ENCODE data around the gene PTPRU.
"Not testable (repeated sequence)": the region's sequence is repeated elsewhere in the genome, so short reads cannot be mapped to it uniquely, and the experiment has no call there.

The PTPRU gene

DNA sequence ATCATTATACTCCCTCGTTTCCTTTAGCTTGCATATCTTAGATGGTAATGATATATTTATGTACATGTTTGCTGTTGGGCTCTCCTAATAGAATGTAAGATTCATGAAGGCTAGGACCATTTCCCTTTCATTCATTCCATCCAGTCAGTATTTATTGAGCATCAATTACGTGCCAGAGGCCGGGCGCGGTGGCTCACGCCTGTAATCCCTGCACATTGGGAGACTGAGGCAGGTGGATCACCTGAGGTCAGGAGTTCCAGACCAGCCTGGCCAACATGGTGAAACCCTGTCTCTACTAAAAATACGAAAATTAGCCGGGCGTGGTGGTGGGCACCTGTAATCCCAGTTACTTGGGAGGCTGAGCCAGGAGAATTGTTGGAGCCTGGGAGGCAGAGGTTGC, 1.4 kb upstream of the PTPRU start:
- H3K36me3 ChIP-seq (ENCODE audit: control insufficient read depth, insufficient read depth, low read length); H3K27ac ChIP-seq (ENCODE audit: low read depth, low read length); H3K9ac ChIP-seq (ENCODE audit: low read depth, low read length); H3K9me3 ChIP-seq (ENCODE audit: control insufficient read depth, insufficient read depth, low read length); H3K4me3 ChIP-seq (ENCODE audit: low read depth, low read length): not testable (repeated sequence)
- peaks cover 39% of the 10 kb centered on the region for H3K27me3 ChIP-seq (ENCODE audit: control insufficient read depth, insufficient read depth, low read length)
- H3K4me1 ChIP-seq (ENCODE audit: control insufficient read depth, insufficient read depth, low read length): peaks cover 17% of the 10 kb centered on the region

DNA sequence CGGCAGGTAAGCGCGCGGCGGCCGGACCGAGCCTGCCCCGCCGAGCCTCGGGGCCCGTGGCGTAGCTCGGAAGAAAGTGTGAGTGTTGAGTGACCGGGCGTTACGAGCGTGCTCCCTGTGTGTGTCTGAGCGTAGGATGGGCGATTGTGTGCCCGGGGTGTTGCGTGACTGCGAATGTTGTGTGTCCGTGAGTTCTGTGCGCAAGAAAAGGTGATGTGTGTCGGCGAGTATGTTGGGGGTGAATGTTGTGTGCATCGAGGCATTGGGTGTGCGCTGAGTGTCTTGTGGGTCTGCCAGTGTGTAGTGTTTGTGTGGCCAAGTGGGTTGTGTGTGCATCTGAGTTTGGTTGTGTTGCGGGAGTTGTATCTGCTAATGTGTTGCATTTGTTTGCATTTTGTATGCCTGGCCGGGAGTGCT, 398 bp downstream of the PTPRU start:
- Histone ChIP-seq H3K9ac (ENCODE audit: low read depth, low read length) (peak overlapping the region; percentile 46; the same call in 1 of the 2 replicates), H3K9me3 (ENCODE audit: control insufficient read depth, insufficient read depth, low read length) (no peaks in the 10 kb centered on the region), H3K27ac (ENCODE audit: low read depth, low read length) (no peak overlapping the region), H3K4me1 (ENCODE audit: control insufficient read depth, insufficient read depth, low read length) (peaks cover 24% of the 10 kb centered on the region), H3K36me3 (ENCODE audit: control insufficient read depth, insufficient read depth, low read length) (no peaks in the 10 kb centered on the region), H3K27me3 (ENCODE audit: control insufficient read depth, insufficient read depth, low read length) (peaks cover 40% of the 10 kb centered on the region), H3K4me3 (ENCODE audit: low read depth, low read length) (peak overlapping the region; percentile 80)

GRCh38 chr1:29237129-29237821, 953 bp downstream of the PTPRU start:
- peak overlapping the region; percentile 46; the same call in 1 of the 2 replicates for H3K9ac ChIP-seq (ENCODE audit: low read depth, low read length)

GRCh38 chr1:29237852-29238619, 1.7 kb downstream of the PTPRU start:
- no peaks in the 10 kb centered on the region for H3K9me3 ChIP-seq (ENCODE audit: control insufficient read depth, insufficient read depth, low read length)
- peaks cover 24% of the 10 kb centered on the region for H3K4me1 ChIP-seq (ENCODE audit: control insufficient read depth, insufficient read depth, low read length)
- H3K36me3 ChIP-seq (ENCODE audit: control insufficient read depth, insufficient read depth, low read length): no peaks in the 10 kb centered on the region
- no peak overlapping the region for H3K27ac ChIP-seq (ENCODE audit: low read depth, low read length)
- peaks cover 40% of the 10 kb centered on the region for H3K27me3 ChIP-seq (ENCODE audit: control insufficient read depth, insufficient read depth, low read length)
- H3K4me3 ChIP-seq (ENCODE audit: low read depth, low read length): peak overlapping the region; percentile 62
- H3K9ac ChIP-seq (ENCODE audit: low read depth, low read length): 0 out of 2 replicates have a peak overlapping the region, but pooled peaks have one; percentile 15

More at GRCh38 chr1:29237129-29237821, 953 bp downstream of the PTPRU start:
- no peaks in the 10 kb centered on the region for H3K9me3 ChIP-seq (ENCODE audit: control insufficient read depth, insufficient read depth, low read length)
- no peak overlapping the region for H3K27ac ChIP-seq (ENCODE audit: low read depth, low read length)
- H3K36me3 ChIP-seq (ENCODE audit: control insufficient read depth, insufficient read depth, low read length): no peaks in the 10 kb centered on the region
- H3K4me3 ChIP-seq (ENCODE audit: low read depth, low read length): peak overlapping the region; percentile 80
- peaks cover 24% of the 10 kb centered on the region for H3K4me1 ChIP-seq (ENCODE audit: control insufficient read depth, insufficient read depth, low read length)
- peaks cover 40% of the 10 kb centered on the region for H3K27me3 ChIP-seq (ENCODE audit: control insufficient read depth, insufficient read depth, low read length)

DNA sequence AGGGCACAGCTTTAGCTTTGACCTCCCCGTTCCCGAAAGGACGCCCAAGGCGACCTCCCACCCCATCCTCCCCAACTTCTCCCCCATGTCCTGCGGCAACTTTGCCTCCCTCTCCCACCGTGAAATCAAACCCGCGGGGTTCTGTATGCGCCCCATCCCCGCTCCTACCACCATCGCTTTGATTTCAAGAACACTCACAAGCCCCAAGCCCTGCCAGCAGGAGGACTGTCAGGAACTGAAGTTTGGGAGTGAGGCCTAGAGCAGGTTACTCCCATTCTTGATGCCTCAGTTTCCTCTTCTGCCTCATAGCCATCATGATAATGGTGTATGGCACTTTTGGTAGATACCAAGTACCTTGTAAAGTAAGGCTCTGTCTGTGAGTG, 2.3 kb downstream of the PTPRU start:
- Histone ChIP-seq H3K4me3 (ENCODE audit: low read depth, low read length) (peak overlapping the region; percentile 62), H3K27ac (ENCODE audit: low read depth, low read length) (no peak overlapping the region), H3K4me1 (ENCODE audit: control insufficient read depth, insufficient read depth, low read length) (peaks cover 29% of the 10 kb centered on the region), H3K9me3 (ENCODE audit: control insufficient read depth, insufficient read depth, low read length) (no peaks in the 10 kb centered on the region), H3K36me3 (ENCODE audit: control insufficient read depth, insufficient read depth, low read length) (no peaks in the 10 kb centered on the region), H3K9ac (ENCODE audit: low read depth, low read length) (no peak overlapping the region), H3K27me3 (ENCODE audit: control insufficient read depth, insufficient read depth, low read length) (peaks cover 40% of the 10 kb centered on the region)

DNA sequence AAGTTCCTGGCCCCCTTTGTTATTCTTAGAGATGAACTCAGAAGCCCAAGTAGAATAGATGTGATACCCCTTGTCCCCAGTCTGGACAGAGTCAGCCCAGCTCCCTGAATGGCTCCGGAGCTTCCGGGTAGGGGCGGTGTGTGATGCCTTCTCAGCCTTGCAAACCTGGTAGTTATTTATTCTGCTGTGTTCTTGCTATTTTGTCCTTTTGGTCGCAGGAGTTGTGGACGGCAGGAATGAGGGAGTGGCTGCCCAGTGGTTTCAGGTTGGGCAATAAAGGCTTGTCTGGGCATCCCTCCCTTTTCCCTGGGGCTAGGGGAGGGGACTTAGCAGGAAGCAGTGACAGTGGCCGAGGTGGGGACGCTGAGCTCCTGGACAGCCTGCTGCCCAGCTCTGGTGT, 2.8 kb downstream of the PTPRU start:
- peaks cover 30% of the 10 kb centered on the region for H3K4me1 ChIP-seq (ENCODE audit: control insufficient read depth, insufficient read depth, low read length)
- peaks cover 40% of the 10 kb centered on the region for H3K27me3 ChIP-seq (ENCODE audit: control insufficient read depth, insufficient read depth, low read length)
- H3K36me3 ChIP-seq (ENCODE audit: control insufficient read depth, insufficient read depth, low read length): no peaks in the 10 kb centered on the region
- H3K4me3 ChIP-seq (ENCODE audit: low read depth, low read length): peak overlapping the region; percentile 62; the same call in 1 of the 2 replicates
- no peak overlapping the region for H3K9ac ChIP-seq (ENCODE audit: low read depth, low read length)
- H3K9me3 ChIP-seq (ENCODE audit: control insufficient read depth, insufficient read depth, low read length): no peaks in the 10 kb centered on the region
- no peak overlapping the region for H3K27ac ChIP-seq (ENCODE audit: low read depth, low read length)

DNA sequence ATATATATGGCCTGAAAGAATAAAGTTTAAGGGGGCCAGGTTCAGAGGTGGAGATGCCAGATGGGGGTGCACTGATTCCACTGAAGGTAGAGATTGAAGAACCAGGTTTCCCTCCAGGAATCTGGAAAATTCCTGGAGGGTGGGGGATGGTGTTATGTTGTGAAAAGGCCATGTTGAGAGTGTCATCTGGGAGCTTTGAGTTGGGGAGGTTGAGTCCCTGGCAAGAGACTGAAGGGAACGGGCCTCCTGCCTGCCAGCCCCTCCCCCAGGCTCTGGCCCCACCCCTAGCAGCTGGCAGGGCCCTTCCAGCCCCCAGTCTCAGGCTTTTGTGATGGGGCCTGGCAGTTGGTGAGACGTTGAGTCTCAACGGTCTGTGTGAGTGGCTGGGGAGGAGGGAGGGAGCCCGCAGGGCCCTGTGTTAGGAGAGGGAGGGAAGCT, 4.1 kb downstream of the PTPRU start:
- Histone ChIP-seq H3K27ac (ENCODE audit: low read depth, low read length) (no peak overlapping the region), H3K4me3 (ENCODE audit: low read depth, low read length) (no peak overlapping the region), H3K4me1 (ENCODE audit: control insufficient read depth, insufficient read depth, low read length) (peaks cover 30% of the 10 kb centered on the region)

GRCh38 chr1:29240986-29241385, 4.7 kb downstream of the PTPRU start:
- Histone ChIP-seq H3K9ac (ENCODE audit: low read depth, low read length) (no peak overlapping the region), H3K36me3 (ENCODE audit: control insufficient read depth, insufficient read depth, low read length) (no peaks in the 10 kb centered on the region), H3K9me3 (ENCODE audit: control insufficient read depth, insufficient read depth, low read length) (no peaks in the 10 kb centered on the region), H3K27ac (ENCODE audit: low read depth, low read length) (no peak overlapping the region), H3K4me1 (ENCODE audit: control insufficient read depth, insufficient read depth, low read length) (peaks cover 30% of the 10 kb centered on the region), H3K4me3 (ENCODE audit: low read depth, low read length) (no peak overlapping the region), H3K27me3 (ENCODE audit: control insufficient read depth, insufficient read depth, low read length) (peaks cover 34% of the 10 kb centered on the region)

More for the DNA sequence above, 4.1 kb downstream of the PTPRU start:
- Histone ChIP-seq H3K36me3 (ENCODE audit: control insufficient read depth, insufficient read depth, low read length) (no peaks in the 10 kb centered on the region), H3K9me3 (ENCODE audit: control insufficient read depth, insufficient read depth, low read length) (no peaks in the 10 kb centered on the region), H3K27me3 (ENCODE audit: control insufficient read depth, insufficient read depth, low read length) (peaks cover 40% of the 10 kb centered on the region), H3K9ac (ENCODE audit: low read depth, low read length) (no peak overlapping the region)

- no peaks in the 10 kb centered on the region for H3K36me3 ChIP-seq (ENCODE audit: control insufficient read depth, insufficient read depth, low read length)
- H3K4me1 ChIP-seq (ENCODE audit: control insufficient read depth, insufficient read depth, low read length): peaks cover 30% of the 10 kb centered on the region
- H3K4me3 ChIP-seq (ENCODE audit: low read depth, low read length): no peak overlapping the region
- H3K27me3 ChIP-seq (ENCODE audit: control insufficient read depth, insufficient read depth, low read length): peaks cover 17% of the 10 kb centered on the region
- H3K27ac ChIP-seq (ENCODE audit: low read depth, low read length): no peak overlapping the region
- H3K9me3 ChIP-seq (ENCODE audit: control insufficient read depth, insufficient read depth, low read length): no peaks in the 10 kb centered on the region
- H3K9ac ChIP-seq (ENCODE audit: low read depth, low read length): no peak overlapping the region
Observed at GRCh38 chr1:29243023-29243870, 6.9 kb downstream of the PTPRU start.

DNA sequence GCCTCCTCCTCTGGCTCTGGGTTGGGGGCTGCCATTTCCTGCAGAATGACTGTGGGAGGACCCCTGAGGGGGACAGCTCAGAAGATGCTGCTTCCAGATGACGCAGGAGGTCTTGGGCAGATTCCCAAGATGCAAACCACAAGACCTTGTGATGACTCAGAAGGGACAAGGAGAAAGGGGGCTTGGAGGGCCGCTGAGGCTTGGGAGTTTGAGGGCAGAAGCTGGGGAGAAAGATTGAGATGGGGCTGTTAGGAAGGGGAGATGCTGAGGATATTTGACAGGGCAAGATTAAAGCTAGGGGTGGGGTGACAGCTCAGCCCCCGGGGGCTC, 7.5 kb downstream of the PTPRU start:
- no peak overlapping the region for H3K27ac ChIP-seq (ENCODE audit: low read depth, low read length)
- no peaks in the 10 kb centered on the region for H3K36me3 ChIP-seq (ENCODE audit: control insufficient read depth, insufficient read depth, low read length)
- H3K4me3 ChIP-seq (ENCODE audit: low read depth, low read length): no peak overlapping the region
- peaks cover 11% of the 10 kb centered on the region for H3K27me3 ChIP-seq (ENCODE audit: control insufficient read depth, insufficient read depth, low read length)
- no peaks in the 10 kb centered on the region for H3K9me3 ChIP-seq (ENCODE audit: control insufficient read depth, insufficient read depth, low read length)
- H3K9ac ChIP-seq (ENCODE audit: low read depth, low read length): no peak overlapping the region
- H3K4me1 ChIP-seq (ENCODE audit: control insufficient read depth, insufficient read depth, low read length): peaks cover 30% of the 10 kb centered on the region
